MM.1S (cell line): ENCODE measurements around the gene GNAS.

Source experiments
- CTCF ChIP-seq: fragments of 300-600 bp; sonication (generic); IDR thresholded peaks from 2 replicates; pipeline ENCODE4 v1.5.1; 2016; ENCODE audit warnings: antibody characterized with exemption, low read length, mixed read lengths
- EZH2 ChIP-seq: fragments of 300-600 bp; sonication (generic); optimal IDR thresholded peaks from 2 replicates; pipeline ENCODE3; 2017; ENCODE audit warnings: low read depth, mild to moderate bottlenecking, antibody characterized with exemption, low read length, mixed read lengths
- EZH2phosphoT487 ChIP-seq: fragments of 300-600 bp; sonication (generic); IDR thresholded peaks from 2 replicates; pipeline ENCODE4 v1.6.1; 2018; ENCODE audit warnings: antibody characterized with exemption, low read length

- TF ChIP-seq CTCF = no peak
- no peak for TF ChIP-seq EZH2phosphoT487
- TF ChIP-seq EZH2 = no peak
Measured at GRCh38 chr20:58874469-58874868, 22.0 kb downstream of the GNAS start.
